ENCODE results near the gene ZFP36L1.

Gene ZFP36L1, protein sequence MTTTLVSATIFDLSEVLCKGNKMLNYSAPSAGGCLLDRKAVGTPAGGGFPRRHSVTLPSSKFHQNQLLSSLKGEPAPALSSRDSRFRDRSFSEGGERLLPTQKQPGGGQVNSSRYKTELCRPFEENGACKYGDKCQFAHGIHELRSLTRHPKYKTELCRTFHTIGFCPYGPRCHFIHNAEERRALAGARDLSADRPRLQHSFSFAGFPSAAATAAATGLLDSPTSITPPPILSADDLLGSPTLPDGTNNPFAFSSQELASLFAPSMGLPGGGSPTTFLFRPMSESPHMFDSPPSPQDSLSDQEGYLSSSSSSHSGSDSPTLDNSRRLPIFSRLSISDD

DNA sequence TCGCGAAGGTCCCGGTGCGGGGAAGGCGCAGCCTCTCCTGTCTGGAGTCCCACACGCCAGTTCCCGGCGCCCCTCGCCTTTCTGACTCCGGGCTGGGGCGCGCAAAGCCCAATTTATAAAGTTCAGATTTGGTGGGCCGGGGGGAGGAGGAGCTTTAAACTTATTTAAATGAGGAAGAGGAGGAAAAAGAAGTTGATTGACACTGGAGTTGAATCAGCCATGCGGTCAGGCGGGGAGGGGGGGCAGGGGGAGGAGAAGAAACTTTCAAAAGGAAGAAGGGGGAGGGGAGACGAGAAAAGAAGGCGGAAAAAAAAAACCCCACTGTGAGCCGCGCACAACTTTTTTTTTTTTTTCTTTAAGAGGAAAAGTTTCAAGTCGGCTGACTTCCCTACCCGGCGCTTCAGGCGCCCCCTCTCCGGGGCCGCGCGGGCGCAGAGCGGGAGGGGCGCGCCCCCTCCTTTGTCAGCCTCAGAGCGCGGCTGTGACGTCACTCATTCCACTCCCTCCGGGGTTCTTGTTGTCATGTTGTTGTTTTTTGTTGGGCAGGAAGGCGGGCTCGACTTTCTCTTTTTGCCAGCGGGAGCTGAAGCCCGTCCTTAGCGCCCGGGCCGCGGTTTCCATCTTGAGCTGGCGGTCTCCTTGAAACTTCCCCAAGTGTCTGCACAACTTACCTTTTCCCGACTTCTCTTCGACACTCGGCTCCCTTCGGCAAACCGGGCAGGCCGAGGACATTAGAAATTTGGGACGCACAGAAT is at the start of gene ZFP36L1:
TSS of gene ZFP36L1 (minus strand) at position 89 of the 755 bp plus-strand sequence. CDS start 129 bp downstream, outside the sequence.
- DNase-seq (ENCODE audit: low read depth) = peak; percentile 95

DNA sequence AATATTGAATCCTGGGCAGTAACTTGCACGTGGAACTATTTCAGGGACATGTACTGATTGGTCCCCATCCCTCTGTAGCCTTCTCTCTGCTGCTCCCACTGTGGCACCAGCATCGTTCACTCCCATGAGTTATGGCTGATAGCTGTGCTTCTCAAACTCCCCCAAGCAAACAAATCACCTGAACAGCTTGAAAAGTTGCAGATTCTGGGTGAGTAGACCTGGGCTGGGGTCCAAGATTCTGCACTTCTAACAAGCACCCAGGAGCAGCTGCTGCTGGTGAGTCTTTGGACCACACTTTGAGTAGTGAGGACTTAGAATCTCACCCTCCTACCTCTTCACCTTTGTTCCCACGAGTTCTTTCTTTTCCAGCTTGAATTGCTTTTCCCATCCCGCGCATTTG is 49.4 kb upstream of the ZFP36L1 start:
- no peak for DNase-seq (ENCODE audit: low read depth)

DNA sequence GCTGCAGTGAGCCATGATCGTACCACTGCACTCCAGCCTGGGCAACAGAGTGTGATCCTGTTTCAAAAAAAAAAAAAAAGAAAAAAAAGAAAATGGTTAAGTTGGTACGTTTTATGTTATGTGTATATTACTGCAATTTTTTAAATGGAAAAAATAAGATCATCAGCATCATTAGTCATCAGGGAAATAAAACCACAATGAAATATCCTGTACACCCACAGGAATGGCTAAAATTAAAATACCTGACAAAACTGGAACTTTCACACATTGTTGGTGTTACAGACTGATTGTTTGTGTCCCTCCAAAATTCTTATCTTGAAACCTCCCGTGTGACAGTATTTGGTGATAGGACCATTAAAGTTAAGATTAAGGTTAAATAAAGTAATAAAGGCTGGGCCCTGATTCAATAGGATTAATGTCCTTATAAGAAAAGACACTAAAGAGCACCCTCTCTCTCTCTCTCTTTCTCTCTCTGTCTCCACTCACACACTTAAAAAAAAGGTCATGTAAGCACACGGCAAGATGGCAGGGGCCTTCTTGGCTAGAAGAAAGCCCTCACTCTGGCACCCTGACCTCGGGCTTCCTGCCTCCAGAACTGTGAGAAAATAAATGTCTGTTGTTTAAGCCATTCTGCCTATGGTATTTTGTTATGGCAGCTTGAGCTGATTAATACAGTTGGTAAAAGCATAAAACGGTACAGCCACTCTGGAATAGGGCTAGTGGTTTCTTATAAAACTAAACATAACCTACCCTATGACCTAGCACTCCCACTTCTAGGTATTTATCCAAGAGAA is 48.3 kb upstream of the ZFP36L1 start:
- no peak for DNase-seq (ENCODE audit: low read depth)

DNA sequence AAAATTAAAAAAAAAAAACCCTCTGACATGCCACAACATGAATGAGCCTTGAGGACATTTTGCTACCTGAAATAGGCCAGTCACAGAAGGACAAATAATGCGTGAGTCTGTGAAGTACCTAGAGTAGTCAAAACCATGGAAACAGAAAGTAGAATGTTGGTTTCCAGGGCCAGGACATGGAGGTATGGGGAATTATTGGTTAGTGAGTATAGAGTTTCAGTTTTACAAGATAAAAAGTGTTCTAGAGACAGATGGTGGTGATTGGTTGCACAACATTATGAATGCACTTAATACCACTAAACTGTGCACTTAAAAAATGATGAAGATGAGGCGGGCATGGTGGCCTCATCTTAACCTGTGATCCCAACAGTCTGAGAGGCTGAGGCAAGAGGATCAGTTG is 47.6 kb upstream of the ZFP36L1 start:
- no peak for DNase-seq (ENCODE audit: low read depth)

DNA sequence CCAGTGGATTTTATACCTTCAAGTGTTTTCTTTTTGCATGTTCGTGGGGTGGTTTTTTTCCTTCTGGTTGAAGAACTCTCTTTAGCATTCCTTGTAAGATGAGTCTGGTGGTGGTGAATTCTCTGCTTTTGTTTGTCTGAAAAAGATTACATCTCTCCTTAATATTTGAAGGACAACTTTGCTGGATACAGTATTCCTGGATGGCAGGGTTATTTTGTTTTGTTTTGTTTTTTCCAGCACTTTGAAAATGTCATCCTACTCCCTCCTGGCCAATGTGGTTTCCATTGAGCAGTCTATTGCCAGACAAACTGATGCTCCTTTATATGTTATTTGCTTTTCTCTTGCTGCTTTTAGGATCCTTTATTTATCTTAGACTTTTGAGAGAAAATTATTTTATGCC is 43.2 kb upstream of the ZFP36L1 start:
- no peak for DNase-seq (ENCODE audit: low read depth)

DNA sequence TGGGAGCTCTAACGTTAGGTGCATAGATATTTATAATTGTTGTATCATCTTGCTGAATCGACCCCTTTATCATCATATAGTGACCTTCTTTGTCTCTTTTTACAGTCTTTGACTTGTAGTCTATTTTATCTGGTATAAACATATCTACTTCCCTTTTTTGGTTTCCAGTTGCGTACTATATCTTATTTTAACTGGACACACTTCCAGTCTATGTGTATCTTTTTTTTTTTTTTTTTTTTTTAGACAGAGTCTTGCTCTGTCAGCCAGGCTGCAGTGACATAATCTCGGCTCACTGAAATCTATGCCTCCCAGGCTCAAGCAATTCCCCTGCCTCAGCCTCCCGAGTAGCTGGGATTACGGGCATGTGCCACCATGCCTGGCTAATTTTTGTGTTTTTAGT is 41.9 kb upstream of the ZFP36L1 start:
- no peak for DNase-seq (ENCODE audit: low read depth)

DNA sequence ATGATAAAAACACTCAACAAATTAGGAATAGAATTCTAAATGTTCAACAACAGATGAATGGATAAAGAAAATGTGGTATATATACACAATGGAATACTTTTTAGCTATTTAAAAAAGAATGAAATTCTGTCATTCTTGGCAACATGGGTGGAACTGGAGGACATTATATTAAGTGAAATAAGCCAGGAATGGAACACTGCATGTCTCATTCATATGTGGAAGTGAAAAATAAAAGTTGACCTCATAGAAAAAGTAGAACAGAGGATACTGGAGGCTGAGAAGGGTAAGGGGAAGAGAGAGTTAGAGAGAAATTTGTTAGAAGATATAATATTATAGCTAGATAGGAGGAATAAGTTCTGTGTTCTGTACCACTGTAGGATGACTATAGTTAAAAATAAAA is 35.8 kb upstream of the ZFP36L1 start:
- no peak for DNase-seq (ENCODE audit: low read depth)

DNA sequence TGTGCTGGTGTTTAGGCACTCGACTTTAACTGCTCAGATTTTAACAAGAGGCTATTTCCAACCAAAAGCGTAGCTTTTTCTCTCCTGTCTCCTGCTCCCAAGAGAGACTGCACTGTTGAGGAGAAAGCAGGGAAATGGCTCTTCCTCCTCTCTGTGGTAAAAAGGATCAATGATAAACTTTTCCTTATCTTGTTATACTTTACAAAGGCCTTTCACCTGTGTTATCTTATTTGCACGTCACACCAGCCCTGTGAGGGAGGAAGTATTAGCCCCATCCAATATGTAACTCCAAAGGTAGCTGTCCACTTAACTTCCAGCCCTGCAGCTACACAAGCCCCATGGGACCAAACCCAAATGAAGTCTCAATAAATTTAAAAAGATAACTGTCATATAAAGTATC is 32.9 kb upstream of the ZFP36L1 start:
- no peak for DNase-seq (ENCODE audit: low read depth)

DNA sequence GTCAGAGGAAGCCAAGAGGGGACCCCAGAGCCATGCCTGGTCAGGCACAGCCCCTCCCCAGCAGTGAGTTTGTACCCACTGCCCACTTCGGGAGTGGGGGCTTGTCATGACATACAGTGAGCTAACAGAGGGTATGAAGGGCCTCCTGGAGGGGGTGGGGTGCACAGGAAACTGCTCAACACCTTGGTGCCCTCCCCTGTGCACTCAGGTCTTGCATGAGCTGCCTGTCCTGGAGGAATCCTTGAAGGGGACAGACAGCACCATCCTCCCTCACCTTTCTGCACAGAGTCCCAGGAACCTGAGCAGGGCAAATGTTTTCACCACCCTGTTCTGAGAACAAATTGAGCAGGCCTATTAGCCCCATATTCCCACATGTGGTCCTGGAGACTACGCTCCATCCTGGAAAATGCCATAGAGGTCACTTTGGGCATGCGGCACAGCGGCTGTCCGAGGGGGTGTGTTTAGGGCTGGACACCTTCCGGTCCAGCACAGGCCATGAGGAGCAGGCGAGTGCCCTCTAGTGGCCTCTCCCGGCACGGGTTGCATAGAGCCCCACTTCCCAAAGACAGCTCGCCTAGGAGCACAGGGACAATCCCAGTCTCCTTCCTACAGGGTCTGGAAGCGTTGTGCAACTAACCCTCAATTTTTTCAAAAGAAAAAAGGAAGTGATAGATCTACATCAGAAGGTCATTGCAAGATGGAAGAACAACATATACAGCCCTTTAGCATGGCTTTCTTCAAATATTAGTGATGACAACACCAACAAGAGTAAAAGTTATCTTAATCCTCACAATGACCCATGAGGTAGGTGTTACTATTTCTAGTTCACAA is 31.9 kb upstream of the ZFP36L1 start:
- DNase-seq (ENCODE audit: low read depth) = no peak

DNA sequence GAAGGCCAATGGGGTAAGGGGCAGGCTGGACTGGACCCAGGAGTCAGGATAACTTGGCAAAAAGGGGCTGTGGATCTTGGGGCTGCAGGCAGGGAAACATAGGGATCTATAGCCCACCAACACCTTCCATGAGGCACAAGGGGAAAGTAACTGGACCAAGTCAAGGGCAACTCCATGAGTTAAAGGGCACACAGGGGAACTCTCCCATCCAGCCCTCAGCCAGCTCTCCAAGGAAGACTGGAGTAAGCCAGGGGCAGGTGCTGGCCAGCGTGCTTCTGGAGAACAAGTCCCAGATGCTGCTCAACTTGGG is 31.3 kb upstream of the ZFP36L1 start:
- no peak for DNase-seq (ENCODE audit: low read depth)

DNA sequence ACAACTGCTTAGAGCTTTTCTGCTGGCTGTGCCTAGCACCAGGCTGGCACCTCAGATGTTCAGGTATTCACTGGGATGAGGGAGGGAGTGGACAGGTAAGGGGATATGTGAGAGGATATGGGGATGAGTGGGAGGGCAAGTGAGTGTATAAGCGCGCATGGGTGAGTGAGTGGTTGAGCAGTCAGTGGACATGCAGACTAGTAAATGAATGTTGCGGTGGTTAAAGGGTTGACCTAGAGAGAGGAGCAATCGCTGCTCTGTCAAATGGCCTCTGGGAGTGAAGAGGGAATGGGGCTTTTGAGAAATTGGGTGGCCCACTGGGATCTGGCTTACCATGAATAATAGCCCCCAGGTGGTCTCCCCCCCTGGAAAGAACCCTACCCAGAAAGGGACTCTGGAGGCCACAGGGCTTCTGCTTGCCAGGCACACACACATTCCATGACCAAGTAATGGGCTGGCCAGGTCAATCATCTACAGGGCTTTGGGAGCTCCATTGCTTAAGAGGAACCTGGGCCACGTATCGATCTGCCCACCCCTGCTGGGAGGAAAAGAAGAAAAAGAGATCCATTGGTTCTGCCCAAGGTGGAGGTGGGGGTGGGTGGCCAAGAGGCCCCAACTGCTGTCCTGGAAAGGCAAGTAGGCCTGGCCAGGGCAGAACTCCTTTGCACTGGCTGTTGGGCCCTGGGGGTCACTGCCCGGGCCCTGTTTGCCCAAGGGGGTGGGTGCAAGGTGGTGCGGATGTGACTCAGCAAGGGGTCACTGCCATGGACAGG is 30.8 kb upstream of the ZFP36L1 start:
- DNase-seq (ENCODE audit: low read depth) = no peak

DNA sequence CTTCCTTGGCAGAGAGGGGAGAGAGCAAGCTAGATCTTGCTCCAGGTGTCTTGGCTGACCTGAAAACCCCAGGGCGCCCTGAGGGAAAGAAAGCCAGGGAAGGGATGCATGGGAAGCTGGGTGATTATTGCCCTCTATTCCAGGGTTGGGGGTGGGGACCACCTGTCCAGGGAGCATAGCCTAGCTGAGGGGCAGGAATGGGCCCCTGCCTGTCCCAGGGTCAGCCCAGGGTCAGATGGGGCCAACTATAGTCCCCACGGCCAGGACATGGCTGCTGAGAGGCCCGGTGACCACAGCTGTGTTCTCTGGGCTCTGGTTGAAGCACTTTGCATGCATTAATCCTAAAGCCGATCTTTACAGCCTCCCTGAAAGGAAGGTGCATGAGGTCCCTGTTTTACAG is 30.1 kb upstream of the ZFP36L1 start:
- DNase-seq (ENCODE audit: low read depth) = no peak

DNA sequence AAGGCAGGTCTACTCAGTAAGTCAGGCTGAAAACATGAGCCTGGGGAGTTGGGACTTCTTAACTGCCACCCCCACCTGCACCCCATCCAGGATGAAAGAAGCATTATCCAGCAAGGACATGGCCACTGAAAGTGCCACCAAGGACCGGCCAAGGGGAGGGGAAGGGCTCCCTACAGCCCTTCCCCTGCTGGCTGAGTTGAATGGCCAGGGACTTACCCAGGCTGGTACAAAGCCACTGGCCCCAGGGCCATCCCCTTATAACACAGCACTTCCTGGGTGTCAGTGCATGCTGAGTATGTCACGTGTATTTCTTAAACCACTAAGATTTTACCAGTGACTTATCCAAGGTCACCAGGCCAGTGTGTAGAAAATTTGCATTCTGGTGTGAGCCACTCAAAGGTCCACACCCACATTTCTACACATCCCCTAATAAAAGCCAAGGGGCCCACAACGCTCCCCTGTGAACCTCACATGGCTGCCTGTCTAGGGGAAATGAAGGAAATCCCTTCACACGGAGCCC is 29.3 kb upstream of the ZFP36L1 start:
- DNase-seq (ENCODE audit: low read depth) = no peak

DNA sequence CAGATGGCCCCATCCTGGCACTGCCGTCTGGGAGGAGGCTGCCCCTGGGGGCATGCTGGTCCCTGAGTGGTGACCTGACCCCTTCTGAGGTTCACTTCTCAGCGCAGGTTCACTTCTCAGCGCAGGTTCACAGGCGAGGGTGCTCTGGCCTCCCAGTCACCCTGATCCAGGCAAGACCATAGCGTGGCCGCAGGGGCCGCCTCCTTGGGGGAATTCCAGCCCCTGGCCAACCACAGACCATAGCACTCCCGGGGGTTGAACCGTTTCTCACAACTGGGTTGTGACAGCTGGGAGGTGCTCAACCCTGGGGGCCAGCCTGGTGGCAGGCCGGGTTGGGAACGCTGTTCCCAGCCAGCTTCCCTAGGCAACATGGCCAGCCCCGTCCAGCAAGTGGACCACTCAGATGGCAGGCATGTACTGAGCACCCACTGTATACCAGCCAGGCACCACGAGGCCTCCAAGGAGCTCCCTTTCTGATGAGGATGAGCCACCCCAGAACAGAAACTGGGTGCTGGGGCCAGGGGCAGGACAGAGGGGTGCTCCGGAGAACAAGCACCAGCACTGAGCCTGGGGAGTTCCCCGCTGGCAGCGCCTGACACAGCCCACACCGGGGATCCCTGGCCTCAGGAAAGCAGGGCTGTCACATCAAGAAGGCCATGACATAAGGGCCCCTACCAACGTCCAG is 28.3 kb upstream of the ZFP36L1 start:
- DNase-seq (ENCODE audit: low read depth) = no peak

DNA sequence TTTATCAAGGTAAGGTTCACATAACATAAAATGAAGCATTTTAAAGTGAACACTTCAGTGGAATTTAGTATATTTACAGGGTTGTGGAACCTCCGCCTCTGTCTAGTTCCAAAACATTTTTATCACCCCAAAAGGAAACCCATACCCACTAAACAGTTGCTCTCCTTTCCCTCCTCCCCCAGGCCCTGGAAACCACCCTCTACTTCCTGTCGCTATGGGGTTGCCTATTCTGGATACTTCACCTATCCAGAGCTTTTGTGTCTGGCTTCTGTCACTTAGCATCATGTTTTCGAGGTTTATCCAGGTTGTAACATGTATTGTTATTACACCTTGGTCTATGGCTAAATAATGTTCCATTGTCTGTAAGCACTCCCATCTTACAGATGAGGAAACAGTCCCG is 27.7 kb upstream of the ZFP36L1 start:
- peak; percentile 50 for DNase-seq (ENCODE audit: low read depth)

DNA sequence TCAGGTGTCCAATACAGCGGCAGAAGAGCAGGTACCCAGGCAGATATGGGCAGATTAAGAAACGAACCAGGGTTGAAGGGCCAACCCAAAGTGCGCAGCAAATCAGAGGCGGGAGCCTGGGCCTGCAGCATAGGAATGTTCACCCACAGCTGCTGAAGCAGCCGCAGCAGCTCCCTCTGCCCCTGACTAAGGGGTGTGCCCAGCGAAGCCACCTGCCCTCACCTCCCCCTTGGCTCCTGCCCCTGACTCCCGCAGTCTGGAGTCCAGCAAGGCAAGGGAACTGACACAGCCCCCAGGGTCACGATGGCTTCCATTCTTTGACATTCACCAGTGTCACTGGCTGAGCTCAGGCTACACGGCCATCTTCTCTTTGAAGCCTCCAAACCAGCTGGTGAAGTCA is 27.3 kb upstream of the ZFP36L1 start:
- DNase-seq (ENCODE audit: low read depth) = no peak

DNA sequence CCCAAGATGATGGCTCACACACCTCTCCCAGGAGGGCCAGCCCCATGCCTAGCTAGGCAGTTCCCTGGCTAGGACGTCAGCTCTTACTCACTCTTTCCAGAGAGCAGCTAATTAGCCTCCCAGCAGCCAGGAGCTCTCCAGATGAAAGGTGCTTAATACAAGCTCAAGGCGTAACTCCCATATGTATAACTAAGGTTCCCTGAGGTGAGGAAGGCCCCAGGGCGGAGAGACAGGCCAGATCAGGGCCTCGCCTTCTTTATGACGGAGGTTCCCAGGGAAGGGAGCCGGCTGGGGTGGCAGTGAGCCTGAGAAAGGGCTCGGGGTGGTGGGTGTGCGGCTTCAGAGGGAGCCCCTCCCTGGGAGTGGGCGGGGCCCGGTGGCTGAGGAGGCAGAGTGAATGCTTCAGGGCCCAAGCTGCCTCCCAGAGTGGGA is 26.4 kb upstream of the ZFP36L1 start:
- no peak for DNase-seq (ENCODE audit: low read depth)

DNA sequence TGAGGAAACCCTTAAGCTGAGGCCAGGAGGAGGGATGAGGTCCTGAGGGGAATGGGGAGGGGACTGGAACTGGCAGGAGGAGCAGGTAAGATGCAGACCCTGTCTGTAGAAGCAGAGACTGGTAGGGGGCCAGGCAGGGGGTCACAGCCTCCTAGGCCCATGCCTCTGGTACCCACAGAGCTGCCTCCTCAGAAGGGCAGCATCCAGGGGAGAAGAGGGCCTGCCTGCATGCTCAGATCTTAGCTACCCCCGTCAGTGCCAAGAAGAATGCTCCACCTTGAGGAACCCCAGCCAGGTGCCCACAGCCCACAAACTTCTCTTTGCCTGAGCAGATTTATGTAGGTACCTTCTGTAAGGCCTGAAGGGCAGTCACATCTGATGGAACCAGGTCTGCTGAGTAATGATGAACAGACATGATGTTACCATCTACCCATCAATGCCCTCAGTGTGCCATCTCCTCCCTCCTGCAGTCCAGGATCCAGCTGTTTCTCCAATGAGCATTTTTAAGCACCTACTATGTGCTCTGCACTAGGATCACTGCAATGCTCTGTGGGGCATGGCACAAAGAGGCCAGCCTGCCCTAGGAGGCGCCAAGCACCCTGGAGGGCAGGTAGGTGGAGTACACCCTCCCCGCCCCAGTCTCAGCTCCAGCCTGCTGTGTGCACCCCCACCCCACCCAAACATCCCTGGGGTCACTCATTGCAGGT is 24.8 kb upstream of the ZFP36L1 start:
- no peak for DNase-seq (ENCODE audit: low read depth)

DNA sequence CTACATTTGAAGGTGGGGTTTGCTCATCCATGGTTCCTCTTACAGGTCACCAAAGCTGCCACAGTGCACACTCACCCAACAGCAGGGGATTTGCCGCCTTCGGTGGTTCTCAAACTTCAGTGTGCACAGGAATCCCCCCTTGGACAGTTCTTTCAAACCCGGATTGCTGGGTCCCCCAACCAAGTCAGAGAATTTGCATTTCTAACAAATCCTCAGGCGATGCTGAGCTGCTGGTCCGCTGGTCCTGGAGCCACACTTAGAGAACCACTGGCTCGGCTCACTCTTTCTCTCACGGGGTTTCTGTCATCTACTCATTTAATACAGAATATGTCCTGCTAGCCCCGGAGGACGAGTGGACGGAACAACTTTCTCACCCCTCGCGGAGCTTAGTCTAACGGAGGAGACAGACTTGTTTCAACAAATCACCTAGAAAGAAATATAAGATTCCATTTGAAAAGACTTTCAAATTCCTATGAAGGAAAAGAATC is 24.1 kb upstream of the ZFP36L1 start:
- DNase-seq (ENCODE audit: low read depth) = no peak
